ENCODE data around the gene CFTR.
A peak's percentile ranks its signal among the peaks of the same experiment; 100 is the strongest.

The CFTR gene

DNA sequence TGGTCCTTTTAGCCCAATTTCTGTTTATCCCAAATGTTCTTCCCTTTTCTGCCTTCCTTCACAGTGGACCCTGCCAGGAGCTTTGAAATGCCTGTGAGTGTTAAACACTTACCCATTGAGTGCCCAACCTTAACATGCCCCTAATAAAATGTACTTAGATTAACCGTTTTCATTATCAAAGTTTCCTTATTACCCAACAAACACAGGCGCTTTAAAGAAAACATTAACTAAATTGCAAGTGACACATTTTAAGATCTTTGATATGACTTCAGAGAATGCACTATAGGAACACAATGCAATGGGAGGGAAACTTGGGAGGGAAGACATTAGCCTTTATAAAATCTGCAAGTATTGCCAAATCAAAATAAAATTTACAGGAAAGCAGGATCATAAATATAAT is 177.0 kb downstream of the CFTR start:
- no peak for DNase-seq

DNA sequence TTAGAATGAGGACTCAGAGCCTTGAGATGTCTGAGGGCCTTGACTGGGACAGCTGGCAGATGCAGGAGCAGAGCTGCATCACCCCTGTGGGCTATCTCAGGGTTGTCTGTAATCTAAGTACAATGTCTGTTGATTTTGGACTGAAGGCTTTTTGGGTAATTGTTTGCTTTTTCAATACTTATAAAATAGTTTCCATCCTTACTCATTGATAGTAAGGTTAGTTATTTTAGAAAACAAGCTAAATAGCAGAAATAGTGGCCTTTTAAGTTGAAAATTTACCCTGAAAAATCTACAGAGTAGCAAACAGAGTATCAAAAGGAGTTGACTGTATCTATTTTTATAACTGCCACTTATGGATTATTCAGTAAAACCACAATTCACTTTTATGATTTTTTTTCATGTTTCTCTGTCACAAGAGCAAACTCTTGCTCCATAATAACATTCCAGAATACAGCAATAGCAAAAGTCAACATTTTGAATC is 179.7 kb downstream of the CFTR start:
- DNase-seq = no peak

GRCh38 chr7:117661328-117661727 is 181.5 kb downstream of the CFTR start:
- DNase-seq = no peak

DNA sequence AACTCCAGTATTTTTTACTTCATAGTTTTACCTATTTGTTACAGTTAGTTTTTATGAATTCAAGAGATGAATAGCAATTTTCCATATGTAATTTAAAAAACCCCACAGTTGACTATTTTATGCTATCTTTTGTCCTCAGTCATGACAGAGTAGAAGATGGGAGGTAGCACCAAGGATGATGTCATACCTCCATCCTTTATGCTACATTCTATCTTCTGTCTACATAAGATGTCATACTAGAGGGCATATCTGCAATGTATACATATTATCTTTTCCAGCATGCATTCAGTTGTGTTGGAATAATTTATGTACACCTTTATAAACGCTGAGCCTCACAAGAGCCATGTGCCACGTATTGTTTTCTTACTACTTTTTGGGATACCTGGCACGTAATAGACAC is 184.2 kb downstream of the CFTR start:
- DNase-seq = no peak

GRCh38 chr7:117665368-117665767 is 185.5 kb downstream of the CFTR start:
- no peak for DNase-seq

DNA sequence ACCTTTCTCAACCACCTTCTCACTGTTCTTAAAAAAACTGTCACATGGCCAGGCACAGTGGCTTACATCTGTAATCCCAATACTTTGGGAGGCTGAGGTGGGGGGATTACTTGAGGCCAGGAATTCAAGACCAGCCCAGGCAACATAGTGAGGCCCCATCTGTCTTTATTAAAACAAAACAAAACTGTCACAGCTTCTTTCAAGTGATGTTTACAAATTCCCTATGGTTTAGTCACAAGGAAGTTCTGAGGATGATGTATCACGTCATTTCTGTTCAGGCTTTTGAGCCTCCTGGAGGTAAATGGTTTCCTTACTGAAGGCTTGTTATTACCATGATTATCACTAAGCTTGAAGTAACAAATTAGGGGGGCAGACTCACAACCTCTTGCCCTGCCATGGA is 186.2 kb downstream of the CFTR start:
- no peak for DNase-seq

DNA sequence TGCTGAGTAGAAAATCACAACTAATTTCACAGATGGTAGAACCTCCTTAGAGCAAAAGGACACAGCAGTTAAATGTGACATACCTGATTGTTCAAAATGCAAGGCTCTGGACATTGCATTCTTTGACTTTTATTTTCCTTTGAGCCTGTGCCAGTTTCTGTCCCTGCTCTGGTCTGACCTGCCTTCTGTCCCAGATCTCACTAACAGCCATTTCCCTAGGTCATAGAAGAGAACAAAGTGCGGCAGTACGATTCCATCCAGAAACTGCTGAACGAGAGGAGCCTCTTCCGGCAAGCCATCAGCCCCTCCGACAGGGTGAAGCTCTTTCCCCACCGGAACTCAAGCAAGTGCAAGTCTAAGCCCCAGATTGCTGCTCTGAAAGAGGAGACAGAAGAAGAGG is 186.9 kb downstream of the CFTR start:
- DNase-seq = no peak

GRCh38 chr7:117667456-117667855 is 187.6 kb downstream of the CFTR start:
- DNase-seq = no peak

DNA sequence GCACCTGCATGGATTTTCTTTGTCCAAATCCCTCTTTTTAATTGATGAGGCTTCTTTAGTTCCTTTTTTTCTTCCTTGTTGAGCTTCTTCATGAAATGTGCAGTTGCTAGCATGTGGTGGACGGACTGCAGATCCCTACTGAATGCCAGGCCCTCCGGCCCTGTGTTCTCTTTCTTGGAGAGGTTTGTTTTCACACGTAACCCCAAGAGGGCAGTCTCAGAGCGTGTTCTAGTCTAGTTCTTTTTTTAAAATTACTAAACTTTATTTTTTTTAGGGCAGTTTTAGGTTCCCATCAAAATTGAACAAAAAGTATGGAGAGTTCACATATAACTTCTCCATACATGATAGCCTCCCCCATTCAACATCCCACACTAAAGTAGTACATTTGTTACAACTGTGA is 190.0 kb downstream of the CFTR start:
- no peak for DNase-seq

DNA sequence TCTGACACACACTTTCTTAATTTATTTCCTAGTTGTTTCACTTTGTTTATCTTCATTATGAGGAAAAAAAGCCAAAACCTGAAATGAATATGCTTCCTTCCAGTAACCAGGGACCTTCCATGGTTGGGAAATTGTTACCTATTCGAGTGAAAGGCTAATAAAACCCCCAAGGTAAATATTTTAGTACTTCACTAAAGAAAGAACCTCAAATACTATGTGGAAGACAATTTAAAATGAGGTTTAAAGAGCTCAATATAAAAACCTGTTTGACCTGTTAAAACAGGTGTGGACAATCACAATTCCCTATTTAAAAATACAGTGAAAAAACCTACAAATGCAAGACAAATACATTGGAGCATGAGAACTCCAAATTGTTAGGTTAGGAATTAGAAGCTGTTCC is 192.6 kb downstream of the CFTR start:
- no peak for DNase-seq

DNA sequence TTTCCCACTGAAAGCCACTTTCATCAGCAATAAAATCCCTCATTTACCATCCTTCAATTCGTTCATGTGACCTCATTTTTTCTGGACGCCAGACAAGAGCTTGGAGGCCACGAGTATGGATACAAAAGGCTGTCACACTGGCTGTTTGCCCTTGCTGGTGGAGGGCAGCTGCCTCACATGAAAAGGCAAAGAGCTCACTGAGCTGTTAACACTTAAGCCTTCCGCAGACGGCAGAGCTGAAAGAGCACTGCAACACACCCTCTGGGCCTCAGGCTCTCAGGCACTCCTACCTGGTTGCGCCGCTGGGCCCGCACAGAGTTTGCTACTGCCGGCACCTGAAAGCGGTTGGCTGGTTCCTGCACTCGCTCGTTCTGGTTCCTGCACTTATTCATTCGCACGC is 193.5 kb downstream of the CFTR start:
- no peak for DNase-seq

GRCh38 chr7:117673839-117674238 is 194.0 kb downstream of the CFTR start:
- peak; percentile 10 for DNase-seq

- DNase-seq = no peak
These were observed 194.8 kb downstream of the CFTR start for GRCh38 chr7:117674617-117675016.

GRCh38 chr7:117675497-117676435 is 195.9 kb downstream of the CFTR start:
- DNase-seq = no peak

- DNase-seq = no peak
These were observed 199.3 kb downstream of the CFTR start for GRCh38 chr7:117679120-117679519.

GRCh38 chr7:117682681-117683385 is 203.0 kb downstream of the CFTR start:
- DNase-seq = no peak

DNA sequence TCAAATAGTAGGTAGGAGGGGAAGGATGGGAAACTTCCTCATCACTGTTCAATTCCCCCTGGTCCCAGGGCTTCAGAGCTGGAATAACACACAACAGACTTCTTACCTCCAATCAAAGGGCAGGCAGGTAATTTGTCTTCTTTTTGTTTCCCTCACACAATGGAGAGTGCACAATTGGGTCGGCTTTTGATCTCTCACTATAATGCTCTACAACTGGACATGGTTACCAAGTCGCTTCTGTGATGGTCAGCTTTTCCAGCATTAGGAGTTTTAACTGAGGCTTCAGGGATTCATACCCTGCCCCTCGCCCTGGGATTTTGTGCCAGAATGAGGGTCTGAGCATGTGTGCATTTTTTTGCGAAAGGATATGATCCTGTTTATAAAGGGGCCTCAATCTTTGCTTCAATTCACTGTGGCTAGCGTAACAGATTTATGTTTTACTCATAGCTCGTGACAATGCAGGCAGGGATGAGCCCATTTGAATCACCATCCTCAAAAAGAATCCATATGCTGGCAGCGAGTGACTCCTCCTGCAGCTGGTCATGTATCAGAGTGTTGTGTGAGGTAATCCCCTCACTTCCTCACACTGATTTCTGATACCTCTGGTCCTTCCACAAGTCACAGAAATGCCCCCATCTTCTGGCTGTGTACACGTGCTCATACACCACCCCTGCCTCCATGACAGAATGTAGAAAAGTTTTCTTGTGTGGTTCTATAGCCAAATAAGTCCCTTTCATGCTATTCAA is 203.8 kb downstream of the CFTR start:
- no peak for DNase-seq

DNA sequence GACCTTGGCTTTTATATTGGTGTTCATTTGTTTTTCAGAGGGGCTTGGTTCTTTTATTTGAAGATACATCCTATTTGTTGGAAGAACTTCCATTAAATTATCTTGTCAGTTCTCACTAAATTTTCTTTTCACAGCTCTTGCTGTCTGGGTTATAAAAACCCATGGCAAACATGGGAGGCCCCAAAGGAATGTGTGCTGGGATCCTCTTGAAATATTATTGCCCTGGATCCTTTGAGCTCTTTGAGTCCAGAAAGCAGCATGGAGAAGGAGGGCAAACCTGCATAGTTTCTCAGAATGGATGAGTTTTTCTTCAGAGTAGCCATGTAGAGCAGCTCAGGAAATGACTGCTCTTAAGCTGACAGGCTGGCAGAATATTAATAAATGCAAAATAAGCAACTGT is 206.0 kb downstream of the CFTR start:
- no peak for DNase-seq

DNA sequence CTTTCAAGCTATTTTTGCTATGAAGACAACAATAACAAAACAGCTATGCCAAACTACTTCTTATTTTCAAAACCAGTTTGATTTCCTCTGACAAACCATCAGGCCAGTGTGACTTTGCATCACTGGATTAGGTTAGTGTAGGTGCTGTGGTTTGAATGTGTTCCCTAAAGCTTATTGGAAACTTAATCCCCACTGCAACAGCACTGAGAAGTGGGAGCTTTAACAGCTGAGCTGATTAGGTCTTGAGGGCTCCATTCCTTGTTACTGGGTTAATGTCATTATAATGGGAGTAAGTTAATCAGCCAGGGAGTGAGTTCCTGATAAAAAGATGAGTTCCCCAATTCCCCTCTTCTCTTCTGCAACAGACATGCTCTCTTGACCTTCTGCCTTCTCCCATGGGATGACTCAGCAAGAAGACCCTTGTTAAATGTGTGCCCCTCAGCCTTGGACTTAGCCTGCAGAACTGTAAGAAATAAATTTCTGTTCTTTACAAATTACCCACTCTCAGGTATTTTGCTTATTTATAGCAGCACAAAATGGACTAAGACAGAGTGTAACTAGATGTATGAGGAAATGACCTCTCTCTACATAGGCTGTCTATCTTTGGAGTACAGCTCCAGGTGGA is 206.6 kb downstream of the CFTR start:
- DNase-seq = no peak

DNA sequence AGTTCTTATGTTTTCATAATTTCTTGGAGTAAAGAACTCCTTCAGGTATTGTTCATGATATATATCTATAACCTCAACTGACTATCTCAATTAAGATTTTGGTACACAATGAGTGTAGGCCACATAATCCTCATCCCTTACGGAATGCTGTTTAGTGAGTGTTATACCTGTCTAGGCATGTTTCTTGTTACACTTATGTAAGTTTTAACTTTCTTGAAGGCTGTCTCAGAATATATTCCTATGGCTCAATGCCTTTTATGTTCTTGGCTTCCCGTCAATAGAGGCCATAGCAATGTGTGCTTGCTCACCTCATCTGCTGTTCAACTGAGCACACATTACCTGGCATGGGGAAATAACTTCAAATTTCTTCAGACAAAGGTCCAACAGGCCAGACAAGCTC is 208.3 kb downstream of the CFTR start:
- DNase-seq = no peak

GRCh38 chr7:117689406-117689805 is 209.6 kb downstream of the CFTR start:
- no peak for DNase-seq

DNA sequence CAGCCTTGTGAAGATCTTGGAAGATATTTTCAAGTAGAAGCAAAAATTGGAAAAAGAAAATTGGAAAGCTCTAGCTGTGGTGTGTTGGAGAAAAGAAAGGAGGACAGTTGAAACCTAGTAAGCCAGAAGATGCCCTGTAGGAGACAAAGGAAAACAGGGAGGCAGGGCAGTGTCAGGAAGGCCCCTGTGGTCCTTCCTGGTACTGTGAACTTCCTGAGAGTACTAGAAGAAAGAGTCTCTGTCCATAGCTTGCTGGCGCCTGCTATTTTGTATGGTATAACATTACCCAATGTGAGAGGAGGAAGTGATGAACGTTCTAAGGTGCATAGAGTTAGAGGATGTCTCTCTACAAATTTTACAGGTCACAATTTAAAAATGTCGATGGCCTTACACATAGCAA is 210.3 kb downstream of the CFTR start:
- DNase-seq = no peak

- no peak for DNase-seq
These were observed 212.5 kb downstream of the CFTR start for GRCh38 chr7:117692338-117692737.

All from amniotic stem cell (primary cell).